Breast epithelium (tissue), 4 donors: Measurements from ENCODE around the gene PLP2. TPM values are rescaled to one million over a fixed set of nuclear protein-coding genes. Genes with fewer than 3 reads are reported as not detected.

Experiments
- DNase-seq, 2 donors: peaks; one replicate each; pipeline ENCODE4 v3.0.0-alpha.2; 2019; ENCODE audit warnings: low spot score in 2 of 2
- H3K27ac ChIP-seq, 2 donors: fragments of 200-600 bp; sonication (generic) in 1 of 2; one replicate each; pipeline ENCODE4 v1.5.1; 2016 to 2019; ENCODE audit warnings: mild to moderate bottlenecking in 1 of 2
- H3K27me3 ChIP-seq, 2 donors: fragments of 200-600 bp; sonication (generic) in 1 of 2; one replicate each; pipeline versions ENCODE4 v1.5.1 to v1.6.0; 2017 to 2019; ENCODE audit warnings: control low read depth in 1 of 2, mild to moderate bottlenecking in 1 of 2
- H3K36me3 ChIP-seq: fragments of 200-600 bp; one replicate; pipeline ENCODE4 v1.5.1; 2019
- H3K4me1 ChIP-seq, 2 donors: fragments of 200-600 bp; sonication (generic); one replicate each; pipeline ENCODE4 v1.5.1; 2016 to 2019; ENCODE audit warnings: control low read depth in 1 of 2
- H3K4me3 ChIP-seq, 3 donors: fragments of 200-600 bp; sonication (generic); 1 replicate in 2 of 3; 2 replicates in 1 of 3; pipeline ENCODE4 v1.5.1; 2016 to 2019; ENCODE audit warnings: mild to moderate bottlenecking in 3 of 3, moderate library complexity in 2 of 3
- H3K9me3 ChIP-seq, 2 donors: fragments of 200-600 bp; sonication (generic) in 1 of 2; one replicate each; pipeline ENCODE4 v1.5.1; 2016 to 2019; ENCODE audit warnings: control low read depth in 1 of 2
- POLR2A ChIP-seq: fragments of 450-650 bp; IDR thresholded peaks from one replicate; pipeline ENCODE4 v1.6.1; 2016; ENCODE audit warnings: antibody characterized with exemption, mild to moderate bottlenecking, moderate library complexity
- POLR2AphosphoS5 ChIP-seq, 3 donors: sonication (generic); formaldehyde crosslinking; IDR thresholded peaks; one replicate each; pipeline ENCODE4 v1.6.1; 2017; ENCODE audit warnings: antibody characterized with exemption in 3 of 3
- intact Hi-C: fragments of 100-400 bp; cut with DNase I; formaldehyde crosslinking; loops from one replicate; pipeline ENCODE4 v1.15.1; 2023; ENCODE audit warnings: low total_unique reads
- total RNA-seq, 3 donors: library from RNA; depleted of rRNA; stranded (reverse); fragments of >200 nt; gene quantifications; one replicate each; pipeline ENCODE4 v1.1.0, GENCODE V29; 2016
- TF ChIP-seq, protein P1 (sequence below), 3 donors: fragments of 450-650 bp; IDR thresholded peaks; one replicate each; pipeline ENCODE4 v1.5.1; 2016 to 2017; ENCODE audit warnings: antibody characterized with exemption in 3 of 3, mild to moderate bottlenecking in 3 of 3, moderate library complexity in 3 of 3

PLP2 gene
- total RNA-seq, 3 donors from 2014 or later = 23.4 to 27.9 (median 27.8) TPM

DNA sequence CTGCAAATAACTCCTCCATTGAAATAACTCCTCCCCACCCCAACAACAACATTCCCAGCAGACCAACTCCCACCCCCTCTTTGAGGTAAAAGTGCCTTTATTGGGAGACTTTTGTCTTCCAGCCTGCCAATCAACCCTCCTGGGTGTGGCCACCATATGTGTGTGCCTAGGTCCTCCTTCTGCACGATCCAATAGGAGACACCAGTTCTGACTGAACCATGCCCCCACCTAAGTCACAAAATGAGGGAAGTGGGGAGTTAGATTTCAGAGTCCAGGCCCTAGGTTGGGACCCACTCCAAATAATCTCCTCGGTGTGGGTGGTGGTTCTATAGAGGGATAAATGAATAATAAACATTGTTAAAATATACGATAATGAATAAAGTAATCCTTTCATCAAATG lies 3.0 kb downstream of the PLP2 start:
- Histone ChIP-seq H3K27me3 (peaks cover 0 to 14% of the 10 kb centered on the region in 2 donors), H3K4me1 (no peaks in the 10 kb centered on the region), H3K4me3 (no peak overlapping the region), H3K9me3 (no peaks in the 10 kb centered on the region), H3K27ac (no peak overlapping the region), H3K36me3 (no peaks in the 10 kb centered on the region)
- TF ChIP-seq, protein P1, sequence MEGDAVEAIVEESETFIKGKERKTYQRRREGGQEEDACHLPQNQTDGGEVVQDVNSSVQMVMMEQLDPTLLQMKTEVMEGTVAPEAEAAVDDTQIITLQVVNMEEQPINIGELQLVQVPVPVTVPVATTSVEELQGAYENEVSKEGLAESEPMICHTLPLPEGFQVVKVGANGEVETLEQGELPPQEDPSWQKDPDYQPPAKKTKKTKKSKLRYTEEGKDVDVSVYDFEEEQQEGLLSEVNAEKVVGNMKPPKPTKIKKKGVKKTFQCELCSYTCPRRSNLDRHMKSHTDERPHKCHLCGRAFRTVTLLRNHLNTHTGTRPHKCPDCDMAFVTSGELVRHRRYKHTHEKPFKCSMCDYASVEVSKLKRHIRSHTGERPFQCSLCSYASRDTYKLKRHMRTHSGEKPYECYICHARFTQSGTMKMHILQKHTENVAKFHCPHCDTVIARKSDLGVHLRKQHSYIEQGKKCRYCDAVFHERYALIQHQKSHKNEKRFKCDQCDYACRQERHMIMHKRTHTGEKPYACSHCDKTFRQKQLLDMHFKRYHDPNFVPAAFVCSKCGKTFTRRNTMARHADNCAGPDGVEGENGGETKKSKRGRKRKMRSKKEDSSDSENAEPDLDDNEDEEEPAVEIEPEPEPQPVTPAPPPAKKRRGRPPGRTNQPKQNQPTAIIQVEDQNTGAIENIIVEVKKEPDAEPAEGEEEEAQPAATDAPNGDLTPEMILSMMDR (IDR thresholded peaks at IDR 0.05) = no peak
- TF ChIP-seq POLR2A (no peak), POLR2AphosphoS5 (IDR thresholded peaks at IDR 0.05) (no peak)
- no peak for DNase-seq
- intact Hi-C loops = loop anchor here (5.0 kb wide), 1 partner anchor 77 kb away; no protein-coding TSS in a partner anchor

DNA sequence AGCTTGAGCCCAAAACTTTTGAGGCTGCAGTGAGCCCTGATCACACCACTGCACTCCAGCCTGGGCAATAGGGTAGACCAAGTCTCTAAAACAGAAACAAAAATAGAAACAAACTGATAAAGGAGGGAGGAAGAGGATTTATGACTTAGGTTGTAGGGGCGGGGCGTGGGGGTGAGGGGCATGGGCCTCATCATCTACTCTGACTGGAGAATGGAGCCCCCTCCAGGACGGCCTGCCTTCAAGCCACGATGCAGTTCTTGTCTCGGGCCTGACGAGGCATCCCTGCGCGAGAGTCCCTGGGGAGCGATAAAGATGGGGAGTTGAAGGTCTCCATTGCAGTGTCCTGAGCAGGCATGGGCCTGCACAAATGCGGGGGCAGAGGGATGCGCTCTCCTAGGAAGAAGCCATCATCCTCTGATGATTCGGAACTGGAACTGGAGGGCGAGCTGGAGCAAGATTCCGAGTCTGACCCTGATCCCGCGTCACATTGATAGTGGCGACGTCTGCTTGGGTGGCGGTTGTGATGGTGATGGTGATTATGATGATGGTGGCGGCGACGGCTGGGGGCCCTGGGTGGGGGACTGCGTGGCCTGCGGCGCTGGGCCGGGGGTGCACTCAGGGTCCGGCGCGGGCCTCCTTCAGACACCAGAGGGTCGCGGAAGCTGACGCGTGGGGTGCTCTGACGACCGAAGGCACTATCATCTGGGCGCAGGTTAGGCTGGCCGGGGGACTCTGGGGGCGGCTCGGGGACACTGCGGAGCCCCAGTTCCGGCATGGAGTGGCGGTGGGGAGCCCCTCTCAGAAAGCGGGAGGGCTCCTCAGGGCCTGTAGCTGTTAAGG lies 4.0 kb downstream of the PLP2 start:
- Histone ChIP-seq H3K27ac (peak overlapping the region in 1 of 2 donors; percentile 12), H3K9me3 (no peaks in the 10 kb centered on the region), H3K27me3 (peaks cover 0 to 14% of the 10 kb centered on the region in 2 donors), H3K4me1 (no peaks in the 10 kb centered on the region), H3K4me3 (no peak overlapping the region), H3K36me3 (no peaks in the 10 kb centered on the region)
- intact Hi-C loops = loop anchor here (5.0 kb wide), 1 partner anchor 78 kb away; no protein-coding TSS in a partner anchor
- no peak for DNase-seq
- TF ChIP-seq POLR2A = no peak
- TF ChIP-seq POLR2AphosphoS5 (IDR thresholded peaks at IDR 0.05) = no peak
- TF ChIP-seq, protein P1 (IDR thresholded peaks at IDR 0.05) = no peak

DNA sequence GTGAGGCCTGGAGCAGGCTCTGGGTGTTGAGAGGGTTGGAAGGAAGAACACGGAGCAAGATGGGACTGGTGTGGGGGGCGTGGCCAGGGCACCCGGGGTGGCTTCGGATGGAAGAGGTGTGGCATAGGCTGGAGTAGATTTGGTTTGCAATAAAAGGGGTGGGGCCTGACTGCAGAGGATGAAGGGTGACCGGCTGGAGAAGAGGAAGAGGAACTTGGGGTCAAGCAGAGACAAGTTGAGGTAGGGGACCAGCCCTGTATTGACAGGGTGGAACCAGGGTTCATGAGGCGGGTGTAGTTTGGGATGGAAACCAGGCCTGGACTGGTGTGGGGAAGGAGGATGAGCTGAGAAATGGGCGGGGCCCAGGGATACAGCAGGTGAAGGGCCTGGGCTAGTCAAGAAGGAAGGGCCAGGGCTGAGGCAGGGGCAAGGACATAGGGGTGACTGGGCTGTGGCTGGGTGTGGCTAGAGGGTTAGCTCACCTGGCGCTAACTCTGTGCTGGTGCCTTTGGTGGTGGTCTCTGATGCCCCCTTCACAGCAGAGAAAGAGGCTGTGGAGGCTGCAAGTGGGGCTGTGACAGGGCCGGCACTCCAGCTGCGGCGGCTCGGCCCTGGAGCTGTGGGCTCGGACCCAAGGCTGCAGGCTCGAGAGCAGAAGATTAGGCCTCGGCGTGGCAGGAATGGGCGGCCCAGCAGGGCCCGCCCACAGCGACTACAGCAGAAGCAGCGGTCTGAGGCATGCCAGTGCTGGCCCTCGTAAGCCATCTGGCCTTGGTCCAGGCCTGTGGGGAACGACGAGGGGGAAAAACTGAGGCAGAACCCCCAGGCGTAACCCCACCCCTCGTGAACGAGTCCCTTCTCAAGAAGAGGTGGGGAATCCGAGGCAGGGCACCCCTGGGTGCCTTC lies 5.0 kb downstream of the PLP2 start:
- TF ChIP-seq, protein P1 (IDR thresholded peaks at IDR 0.05) = no peak
- TF ChIP-seq POLR2A (no peak), POLR2AphosphoS5 (IDR thresholded peaks at IDR 0.05) (no peak)
- intact Hi-C loops = loop anchor here (5.0 kb wide), 1 partner anchor 79 kb away; no protein-coding TSS in a partner anchor
- H3K27ac ChIP-seq = peak overlapping the region in 1 of 2 donors; percentile 32
- H3K36me3 ChIP-seq = no peaks in the 10 kb centered on the region
- H3K27me3 ChIP-seq = peaks cover 0 to 14% of the 10 kb centered on the region in 2 donors
- H3K4me1 ChIP-seq = no peaks in the 10 kb centered on the region
- H3K9me3 ChIP-seq = no peaks in the 10 kb centered on the region
- H3K4me3 ChIP-seq = no peak overlapping the region
- no peak for DNase-seq

DNA sequence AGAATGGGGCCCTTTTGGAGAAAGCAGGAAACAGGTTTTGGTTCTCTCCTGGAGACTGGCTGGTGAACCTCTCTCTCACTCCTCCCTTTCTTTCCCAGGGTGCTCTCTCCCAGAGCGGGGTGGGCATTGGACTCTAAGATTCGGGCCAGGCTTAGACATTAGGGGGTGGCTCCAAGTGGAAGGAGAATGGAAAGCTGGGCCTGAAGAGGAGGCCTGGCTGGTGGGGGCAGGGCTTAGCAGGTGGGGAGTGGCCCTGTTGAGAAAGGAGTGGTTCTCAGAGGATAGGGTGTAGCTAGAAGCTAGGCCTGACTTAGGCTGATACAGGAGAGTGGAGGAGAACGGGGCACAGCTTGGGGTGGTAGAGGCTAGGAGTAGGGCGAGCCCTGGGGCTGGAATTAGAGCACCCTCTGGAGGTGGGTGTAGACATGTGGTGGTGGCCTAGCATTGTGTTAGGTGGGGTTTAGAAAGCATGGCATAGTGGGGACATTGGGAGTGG lies 5.7 kb downstream of the PLP2 start:
- no peak for DNase-seq
- Histone ChIP-seq H3K27ac (peak overlapping the region in 1 of 2 donors; percentile 32), H3K4me1 (no peaks in the 10 kb centered on the region), H3K27me3 (peaks cover 0 to 14% of the 10 kb centered on the region in 2 donors), H3K4me3 (no peak overlapping the region), H3K9me3 (no peaks in the 10 kb centered on the region), H3K36me3 (no peaks in the 10 kb centered on the region)
- intact Hi-C loops = loop anchor here (5.0 kb wide), 1 partner anchor 80 kb away; no protein-coding TSS in a partner anchor
- TF ChIP-seq, protein P1 (IDR thresholded peaks at IDR 0.05) = no peak
- TF ChIP-seq POLR2AphosphoS5 (IDR thresholded peaks at IDR 0.05) (no peak), POLR2A (no peak)
